ENCODE data around the gene TGFBR2. TPM values are rescaled to one million over a fixed set of nuclear protein-coding genes. Genes with fewer than 3 reads are reported as not detected.
"Not testable (repeated sequence)": the region's sequence is repeated elsewhere in the genome, so short reads cannot be mapped to it uniquely, and the experiment has no call there.

Gene TGFBR2
- total RNA-seq, 2 donors from 2014 or later = 53.0 to 69.6 TPM

- no peak for TF ChIP-seq CTCF (IDR thresholded peaks at IDR 0.05)
- no peak for TF ChIP-seq POLR2AphosphoS5 (IDR thresholded peaks at IDR 0.05)
- no peak for TF ChIP-seq POLR2A (IDR thresholded peaks at IDR 0.05)
- H3K4me1 ChIP-seq (replicated peaks) = no peaks in the 10 kb centered on the region
- no peaks in the 10 kb centered on the region for H3K27me3 ChIP-seq (replicated peaks; ENCODE audit: insufficient read depth)
- intact Hi-C loops (cut with DNase I) = no loop called here
- no peak for DNase-seq (ENCODE audit: low spot score)
- no peak overlapping the region for H3K27ac ChIP-seq
- H3K36me3 ChIP-seq = no peaks in the 10 kb centered on the region
- H3K4me3 ChIP-seq = no peak overlapping the region
- no peaks in the 10 kb centered on the region for H3K9me3 ChIP-seq
- WGBS = 74% methylated on average over 5 of the region's 5 CpGs
These were observed 16.9 kb downstream of the TGFBR2 start for GRCh38 chr3:30623351-30623750.

DNA sequence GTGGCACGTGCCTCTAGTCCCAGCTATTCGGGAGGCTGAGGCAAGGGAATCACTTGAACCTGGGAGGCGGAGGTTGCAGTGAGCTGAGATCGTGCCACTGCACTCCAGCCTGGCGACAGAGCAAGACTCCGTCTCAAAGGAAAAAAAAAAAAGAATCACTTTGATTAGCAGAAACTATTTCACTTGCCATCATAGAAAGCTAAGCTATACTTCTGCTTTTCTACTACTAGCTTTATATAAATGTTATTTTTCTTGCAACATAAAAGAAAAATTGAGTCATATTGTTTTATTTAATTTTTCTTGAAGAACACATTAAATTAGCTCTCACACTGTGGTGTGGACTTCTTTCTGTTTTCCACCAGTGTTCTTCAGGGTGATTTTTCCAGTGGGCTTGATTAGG lies 18.1 kb downstream of the TGFBR2 start:
- H3K4me1 ChIP-seq (replicated peaks); H3K9me3 ChIP-seq; H3K27me3 ChIP-seq (replicated peaks; ENCODE audit: insufficient read depth); H3K4me3 ChIP-seq; H3K27ac ChIP-seq; intact Hi-C loops (cut with DNase I); DNase-seq (ENCODE audit: low spot score); H3K36me3 ChIP-seq: not testable (repeated sequence)
- WGBS = 85% methylated on average over 6 of the region's 6 CpGs

DNA sequence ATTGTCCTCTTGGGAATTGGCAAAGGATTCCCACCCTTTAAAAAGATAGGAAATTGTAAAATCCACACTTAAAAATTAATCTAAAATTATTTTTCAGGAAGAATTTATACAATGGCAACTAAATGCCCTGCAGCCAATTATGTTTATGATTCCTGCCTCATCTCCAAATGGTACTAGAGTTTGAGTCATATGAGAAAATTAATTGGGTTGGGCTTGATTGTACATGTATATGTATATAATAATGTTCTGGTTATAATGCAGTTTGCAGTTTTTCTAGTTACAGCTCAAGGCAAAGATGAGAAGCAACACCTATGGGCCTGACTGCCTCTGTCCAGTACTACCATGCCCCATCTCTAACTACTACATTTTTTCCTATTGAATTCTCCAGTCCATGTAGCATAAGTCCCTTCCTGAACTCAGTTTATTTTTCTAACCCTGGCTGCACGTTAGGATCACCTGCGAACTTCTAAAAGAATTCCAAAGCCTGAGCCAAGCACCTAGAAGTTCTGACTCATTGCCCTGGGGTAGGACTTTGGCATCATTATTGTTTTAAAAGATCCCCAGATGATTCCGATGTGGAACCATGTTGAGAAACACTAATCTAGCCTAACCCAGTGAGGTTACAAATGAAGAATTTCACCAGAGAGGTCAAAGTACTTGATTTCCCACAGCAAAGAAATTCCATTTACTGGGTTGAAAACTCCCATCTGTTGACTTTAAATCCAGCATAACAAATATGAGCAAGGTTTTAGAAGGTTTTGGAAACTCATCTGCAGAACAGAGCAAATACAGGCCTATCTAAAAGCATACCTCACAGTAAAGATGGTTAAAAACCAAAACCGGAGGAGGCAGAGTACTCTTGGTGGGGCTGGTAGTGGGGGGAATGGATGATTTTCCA lies 19.4 kb downstream of the TGFBR2 start:
- Histone ChIP-seq H3K4me3 (no peak overlapping the region), H3K9me3 (no peaks in the 10 kb centered on the region), H3K27ac (no peak overlapping the region), H3K27me3 (replicated peaks; ENCODE audit: insufficient read depth) (no peaks in the 10 kb centered on the region), H3K36me3 (no peaks in the 10 kb centered on the region), H3K4me1 (replicated peaks) (no peaks in the 10 kb centered on the region)
- 64% methylated on average over 4 of the region's 4 CpGs for WGBS
- no peak for TF ChIP-seq CTCF (IDR thresholded peaks at IDR 0.05)
- no peak for TF ChIP-seq POLR2A (IDR thresholded peaks at IDR 0.05)
- no peak for TF ChIP-seq POLR2AphosphoS5 (IDR thresholded peaks at IDR 0.05)
- no peak for DNase-seq (ENCODE audit: low spot score)
- intact Hi-C loops (cut with DNase I) = no loop called here

DNA sequence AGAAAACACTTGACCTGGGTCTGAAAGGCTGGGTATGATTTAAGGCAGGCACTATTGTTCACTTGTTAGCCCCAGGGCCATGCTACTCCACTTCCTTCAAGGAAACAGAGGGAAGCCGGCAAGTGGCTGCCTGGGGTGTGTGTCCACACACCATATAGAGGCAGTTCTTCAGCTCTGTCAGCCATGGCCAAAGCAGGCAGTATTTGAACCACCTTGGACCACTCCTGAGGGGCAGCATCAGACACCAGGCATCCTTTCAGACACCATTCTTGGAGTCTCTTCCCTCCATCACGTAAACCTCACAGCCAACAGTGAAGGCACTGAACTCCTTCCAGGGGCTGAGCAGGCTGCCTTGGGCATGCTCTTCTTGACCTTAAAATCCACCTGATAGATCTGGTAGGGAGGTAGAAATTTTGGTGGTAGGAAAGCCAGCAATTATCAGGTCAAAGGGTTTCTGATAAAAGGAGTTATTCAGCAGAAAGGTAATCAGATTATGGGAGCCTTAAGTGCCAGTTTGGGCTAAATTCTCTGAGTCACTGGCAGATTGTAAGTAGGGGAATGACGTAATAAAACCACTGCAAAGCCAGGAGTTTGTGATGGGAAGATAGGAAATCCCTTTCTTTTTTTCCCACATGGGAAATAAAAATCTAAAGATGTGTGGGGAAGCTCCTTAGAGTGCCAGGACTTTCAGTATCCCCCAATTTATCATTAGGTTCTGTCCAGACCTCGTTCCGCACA lies 20.2 kb downstream of the TGFBR2 start:
- no peak overlapping the region for H3K4me3 ChIP-seq
- H3K27me3 ChIP-seq (replicated peaks; ENCODE audit: insufficient read depth) = no peaks in the 10 kb centered on the region
- no peak overlapping the region for H3K27ac ChIP-seq
- no peaks in the 10 kb centered on the region for H3K36me3 ChIP-seq
- no peaks in the 10 kb centered on the region for H3K9me3 ChIP-seq
- no peak for TF ChIP-seq POLR2A (IDR thresholded peaks at IDR 0.05)
- no peak for TF ChIP-seq POLR2AphosphoS5 (IDR thresholded peaks at IDR 0.05)
- TF ChIP-seq CTCF (IDR thresholded peaks at IDR 0.05) = no peak
- no peak for DNase-seq (ENCODE audit: low spot score)
- H3K4me1 ChIP-seq (replicated peaks) = no peaks in the 10 kb centered on the region
- intact Hi-C loops (cut with DNase I) = no loop called here
- WGBS = 87% methylated on average over 5 of the region's 5 CpGs

DNA sequence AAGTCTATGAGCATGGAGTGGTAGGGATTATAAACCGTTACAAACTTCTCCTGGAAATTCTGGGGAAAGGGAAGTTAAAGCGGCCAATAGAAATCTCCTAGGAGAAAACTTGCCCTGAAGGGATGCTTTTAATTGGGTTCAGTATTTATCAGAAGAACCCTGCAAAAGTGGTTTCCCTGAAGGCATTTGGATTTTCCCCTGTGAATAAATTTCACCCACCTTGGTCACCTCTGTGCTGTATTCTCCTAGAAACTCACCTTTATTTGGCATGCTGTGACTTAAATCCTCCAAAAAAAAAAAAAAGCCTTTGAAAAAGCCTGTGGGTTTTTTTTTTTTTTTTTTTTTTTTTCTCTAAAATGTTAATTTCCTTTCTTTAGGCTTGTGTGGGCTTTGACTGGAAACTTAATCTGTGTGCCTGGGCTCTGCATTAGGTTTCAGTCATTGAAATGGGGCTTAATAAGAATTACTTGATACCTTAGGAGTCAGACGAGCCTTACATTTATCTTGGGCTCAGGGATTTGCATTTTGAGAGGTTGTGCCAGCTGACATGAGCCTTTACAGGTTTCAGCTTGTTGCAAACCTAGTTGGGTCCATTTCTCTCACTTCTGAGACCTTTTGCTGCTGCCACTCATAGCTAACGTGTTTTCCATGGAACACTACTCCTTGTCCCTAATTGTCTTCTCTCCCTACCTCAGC lies 22.0 kb downstream of the TGFBR2 start:
- H3K4me3 ChIP-seq = no peak overlapping the region
- no peaks in the 10 kb centered on the region for H3K9me3 ChIP-seq
- H3K27me3 ChIP-seq (replicated peaks; ENCODE audit: insufficient read depth) = no peaks in the 10 kb centered on the region
- H3K36me3 ChIP-seq = no peaks in the 10 kb centered on the region
- H3K27ac ChIP-seq = peak overlapping the region in 1 of 2 donors; percentile 3
- WGBS = 51% methylated on average over 4 of the region's 4 CpGs
- no peak for DNase-seq (ENCODE audit: low spot score)
- intact Hi-C loops (cut with DNase I) = no loop called here
- no peaks in the 10 kb centered on the region for H3K4me1 ChIP-seq (replicated peaks)
- TF ChIP-seq POLR2AphosphoS5 (IDR thresholded peaks at IDR 0.05) (no peak), POLR2A (IDR thresholded peaks at IDR 0.05) (no peak), CTCF (IDR thresholded peaks at IDR 0.05) (no peak)

Measured in prostate gland (tissue), 2 donors.